HepG2 (cell line): ENCODE results near the gene MUC6. TPM values are rescaled to one million over a fixed set of nuclear protein-coding genes. Genes with fewer than 3 reads are reported as not detected.

ENCODE experiments used
- ATAC-seq: fragments of 200-7000 bp; cut with Tn5 transposase; 3 replicates; pipeline ENCODE4 v1.9.1; 2020; ENCODE audit warnings: mild to moderate bottlenecking, moderate library complexity
- BruUV-seq: library from RNA; stranded (reverse); fragments of 400-500 nt; replicated peaks from 2 replicates; lab custom pipeline; 2021; lab: Mats Ljungman, UMichigan
- CTCF ChIA-PET: fragments of 300-600 bp; formaldehyde crosslinking; extraction: SDS; loops from one replicate; lab custom pipeline; 2021; ENCODE audit warnings: low total read pairs, inconsistent platforms, low intra/inter-chr PET ratio; lab: Yijun Ruan, JAX
- POLR2A ChIA-PET: fragments of 350-600 bp; sonication (Branson Sonifier 250); formaldehyde crosslinking; loops from one replicate; lab custom pipeline; 2020; ENCODE audit warnings: antibody characterized with exemption, inconsistent platforms; lab: Yijun Ruan, JAX
- DNase-seq: peaks from one replicate; pipeline ENCODE4 v3.0.0-alpha.2; 2015; ENCODE audit warnings: low spot score
- FAIRE-seq: peaks from 3 replicates; lab custom pipeline; 2011; peaks lifted over from hg19 to GRCh38; lab: Jason Lieb, UNC
- H2AFZ ChIP-seq: one replicate; pipeline ENCODE4 v1.6.1; 2011; ENCODE audit warnings: low read length, inconsistent platforms
- H3K27ac ChIP-seq: fragments of 300-600 bp; 3 replicates; pipeline ENCODE4 v1.8.0; 2011; ENCODE audit warnings: mixed run types, mild to moderate bottlenecking, mixed read lengths, low read length, inconsistent platforms; ENCODE audit not compliant: insufficient read depth; ENCODE audit errors: extremely low read length
- H3K27me3 ChIP-seq, 2 experiments: fragments of 200-600 bp in 1 of 2; 2 replicates in 1 of 2; 3 replicates in 1 of 2; pipeline versions ENCODE4 v1.6.0 to v1.8.0; 2011; ENCODE audit warnings: low read length in 2 of 2, mild to moderate bottlenecking in 2 of 2, moderate library complexity in 2 of 2, inconsistent platforms in 1 of 2; ENCODE audit not compliant: insufficient read depth in 2 of 2, control insufficient read depth in 1 of 2
- H3K36me3 ChIP-seq, 2 experiments: fragments of 200-600 bp in 1 of 2; replicated peaks in 1 of 2; 2 replicates in 1 of 2; 3 replicates in 1 of 2; pipeline versions ENCODE4 v1.5.1 to v1.8.0; 2011; ENCODE audit warnings: low read length in 2 of 2, inconsistent platforms in 1 of 2; ENCODE audit not compliant: insufficient read depth in 2 of 2, control insufficient read depth in 1 of 2
- H3K4me1 ChIP-seq: 2 replicates; pipeline ENCODE4 v1.5.1; 2012; ENCODE audit warnings: low read length, inconsistent platforms; ENCODE audit not compliant: insufficient read depth
- H3K4me2 ChIP-seq: 2 replicates; pipeline ENCODE4 v1.6.0; 2011; ENCODE audit warnings: low read depth, low read length, inconsistent platforms
- H3K4me3 ChIP-seq, 3 experiments: fragments of 200-600 bp in 1 of 3; sonication (generic), shearing (Covaris generic) in 1 of 3; replicated peaks in 1 of 3; 2 replicates each; pipeline ENCODE4 v1.5.1; 2011 to 2016; ENCODE audit warnings: low read length in 3 of 3, inconsistent platforms in 2 of 3, low read depth in 2 of 3, mild to moderate bottlenecking in 2 of 3, control low read depth in 1 of 3, mixed read lengths in 1 of 3; ENCODE audit not compliant: insufficient read depth in 1 of 3
- H3K79me2 ChIP-seq: one replicate; pipeline ENCODE4 v1.6.1; 2011; ENCODE audit warnings: low read length, inconsistent platforms; ENCODE audit not compliant: insufficient read depth
- H3K9ac ChIP-seq: 2 replicates; pipeline ENCODE4 v1.6.0; 2011; ENCODE audit warnings: mild to moderate bottlenecking, low read depth, low read length, inconsistent platforms; ENCODE audit not compliant: insufficient read depth
- H3K9me3 ChIP-seq: 2 replicates; pipeline ENCODE4 v1.5.1; 2012; ENCODE audit warnings: mild to moderate bottlenecking, low read length
- H4K20me1 ChIP-seq: 2 replicates; pipeline ENCODE4 v1.6.0; 2011; ENCODE audit warnings: inconsistent platforms, mild to moderate bottlenecking, low read length, moderate library complexity; ENCODE audit not compliant: insufficient read depth
- CHCHD3 ChIP-seq: sonication (generic); formaldehyde crosslinking; IDR thresholded peaks from 2 replicates; pipeline ENCODE4 v1.8.0; 2022; ENCODE audit warnings: mild to moderate bottlenecking, missing genetic modification reagents, moderate library complexity
- FOXP1 ChIP-seq, 2 experiments: fragments of 450-650 bp in 1 of 2; IDR thresholded peaks; 2 replicates each; pipeline ENCODE4 v1.6.1; 2017 to 2018; ENCODE audit warnings: antibody characterized with exemption in 1 of 2
- ISX ChIP-seq: sonication (generic); formaldehyde crosslinking; conservative IDR thresholded peaks from 2 replicates; pipeline ENCODE4 v1.5.0; 2020; ENCODE audit warnings: missing genetic modification reagents
- KLF11 ChIP-seq: IDR thresholded peaks from 2 replicates; pipeline ENCODE4 v1.6.1; 2016; ENCODE audit warnings: missing compliant biosample characterization
- ZNF274 ChIP-seq: sonication (generic); formaldehyde crosslinking; IDR thresholded peaks from 2 replicates; pipeline ENCODE4 v1.5.1; 2020; ENCODE audit warnings: mild to moderate bottlenecking, missing genetic modification reagents
- ZNF451 ChIP-seq: sonication (generic); formaldehyde crosslinking; IDR thresholded peaks from 2 replicates; pipeline ENCODE4 v1.5.0; 2020; ENCODE audit warnings: mild to moderate bottlenecking, missing genetic modification reagents
- ZNF557 ChIP-seq: sonication (generic); formaldehyde crosslinking; IDR thresholded peaks from 2 replicates; pipeline ENCODE4 v1.4.0; 2020; ENCODE audit warnings: missing genetic modification reagents
- whole genome bisulfite sequencing: methylation state at CpG from one replicate; pipeline ENCODE4 v1.1.6; 2017; ENCODE audit warnings: low lambda C conversion rate; 5-methylcytosine and 5-hydroxymethylcytosine counted together
- in situ Hi-C: cut with HindIII; loops from 2 replicates; pipeline ENCODE4 v1.10.0; 2017; ENCODE audit warnings: low pct_unique_long_range_greater_than_20kb; ENCODE audit not compliant: extremely low pct_ligation_motif_present
- intact Hi-C: fragments of 100-400 bp; cut with micrococcal nuclease; formaldehyde crosslinking; loops from one replicate; pipeline ENCODE4 v1.10.0; 2022; ENCODE audit not compliant: unreplicated experiment
- polyA plus RNA-seq, 8 experiments: library from polyadenylated mRNA; depleted of rRNA in 3 of 8; stranded (reverse) in 7 of 8; unstranded in 1 of 8; fragments of >200 nt; fragmentation: Illumina TruSeq in 4 of 8; extraction: Trizol in 4 of 8; gene quantifications; 2 replicates each; pipeline versions ENCODE4 v1.2.1 to v1.2.3, GENCODE V29; 2011 to 2016; ENCODE audit warnings: low read depth in 4 of 8, missing spikeins in 1 of 8, mixed read lengths in 1 of 8; ENCODE audit not compliant: insufficient read depth in 1 of 8
- total RNA-seq, 5 experiments: library from RNA; depleted of rRNA; stranded (reverse); fragments of >200 nt; fragmentation: Illumina TruSeq; extraction: Trizol; gene quantifications; 2 replicates each; pipeline ENCODE4 v1.2.3, GENCODE V29; 2016; ENCODE audit warnings: low read depth in 1 of 5
- TF ChIP-seq, protein P1 (sequence below): sonication (generic); formaldehyde crosslinking; IDR thresholded peaks from 2 replicates; pipeline ENCODE4 v1.8.1; 2023; ENCODE audit warnings: missing genetic modification reagents, inconsistent platforms, borderline replicate concordance
- TF ChIP-seq, protein P2 (sequence below): sonication (generic); formaldehyde crosslinking; IDR thresholded peaks from 2 replicates; pipeline ENCODE4 v1.4.0; 2020; ENCODE audit warnings: missing genetic modification reagents
- TF ChIP-seq, protein P3 (sequence below): sonication (generic); formaldehyde crosslinking; IDR thresholded peaks from 2 replicates; pipeline ENCODE4 v1.4.0; 2020; ENCODE audit warnings: missing genetic modification reagents
- TF ChIP-seq, protein P4 (sequence below): sonication (generic); formaldehyde crosslinking; IDR thresholded peaks from 2 replicates; pipeline ENCODE4 v1.8.0; 2022; ENCODE audit warnings: missing genetic modification reagents, low read depth, mild to moderate bottlenecking, borderline replicate concordance

Gene MUC6
- total and polyA plus RNA-seq, 2 of the 13 experiments (the other 11 are each of a cell fraction or from before 2014, with no cell fraction given), result not detected

DNA sequence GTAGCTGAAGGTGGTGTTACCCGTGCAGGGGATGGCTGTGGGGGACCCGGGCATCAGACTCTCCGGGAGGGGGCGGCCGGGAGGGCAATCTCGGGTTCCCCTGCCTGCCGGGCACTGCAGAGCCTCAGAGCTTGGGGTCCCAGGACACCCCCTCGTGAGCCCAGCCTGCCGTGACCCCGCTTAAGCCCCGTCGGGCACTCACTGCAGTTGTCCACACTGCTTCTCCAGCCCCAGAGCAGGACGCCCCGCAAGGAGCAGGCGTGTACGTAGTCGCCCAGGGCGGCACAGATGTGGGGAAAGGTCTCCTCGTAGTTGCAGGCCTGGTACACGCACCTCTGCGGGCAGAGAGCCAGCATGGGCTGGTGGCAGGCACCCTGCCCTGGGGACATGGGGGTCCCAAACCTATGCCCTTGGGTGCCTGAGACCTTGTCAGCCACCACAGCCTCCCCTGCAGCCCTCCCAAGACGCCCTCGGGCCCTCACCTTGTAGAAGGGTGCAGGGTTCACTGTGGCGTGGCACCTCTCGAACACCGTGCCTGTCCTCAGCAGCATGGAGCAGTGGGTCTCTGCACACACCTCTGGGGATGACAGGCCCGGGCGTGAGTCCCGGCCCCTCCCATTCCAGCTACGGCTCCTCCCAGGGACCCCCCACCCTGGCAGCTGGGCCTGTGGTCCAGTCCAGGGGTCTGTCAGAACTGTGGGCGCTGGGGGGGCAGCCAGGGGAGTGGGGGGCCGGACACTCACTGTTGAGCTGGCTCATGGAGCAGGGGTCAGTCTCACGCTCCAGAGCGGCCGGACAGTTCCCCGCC lies 8.8 kb downstream of the MUC6 start (continued):
- no peak for TF ChIP-seq ISX (CRISPR knock-in tag)
- TF ChIP-seq, protein P1, sequence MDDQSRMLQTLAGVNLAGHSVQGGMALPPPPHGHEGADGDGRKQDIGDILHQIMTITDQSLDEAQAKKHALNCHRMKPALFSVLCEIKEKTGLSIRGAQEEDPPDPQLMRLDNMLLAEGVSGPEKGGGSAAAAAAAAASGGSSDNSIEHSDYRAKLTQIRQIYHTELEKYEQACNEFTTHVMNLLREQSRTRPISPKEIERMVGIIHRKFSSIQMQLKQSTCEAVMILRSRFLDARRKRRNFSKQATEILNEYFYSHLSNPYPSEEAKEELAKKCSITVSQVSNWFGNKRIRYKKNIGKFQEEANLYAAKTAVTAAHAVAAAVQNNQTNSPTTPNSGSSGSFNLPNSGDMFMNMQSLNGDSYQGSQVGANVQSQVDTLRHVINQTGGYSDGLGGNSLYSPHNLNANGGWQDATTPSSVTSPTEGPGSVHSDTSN, result no peak
- no peak for TF ChIP-seq ZNF274 (CRISPR knock-in tag)

DNA sequence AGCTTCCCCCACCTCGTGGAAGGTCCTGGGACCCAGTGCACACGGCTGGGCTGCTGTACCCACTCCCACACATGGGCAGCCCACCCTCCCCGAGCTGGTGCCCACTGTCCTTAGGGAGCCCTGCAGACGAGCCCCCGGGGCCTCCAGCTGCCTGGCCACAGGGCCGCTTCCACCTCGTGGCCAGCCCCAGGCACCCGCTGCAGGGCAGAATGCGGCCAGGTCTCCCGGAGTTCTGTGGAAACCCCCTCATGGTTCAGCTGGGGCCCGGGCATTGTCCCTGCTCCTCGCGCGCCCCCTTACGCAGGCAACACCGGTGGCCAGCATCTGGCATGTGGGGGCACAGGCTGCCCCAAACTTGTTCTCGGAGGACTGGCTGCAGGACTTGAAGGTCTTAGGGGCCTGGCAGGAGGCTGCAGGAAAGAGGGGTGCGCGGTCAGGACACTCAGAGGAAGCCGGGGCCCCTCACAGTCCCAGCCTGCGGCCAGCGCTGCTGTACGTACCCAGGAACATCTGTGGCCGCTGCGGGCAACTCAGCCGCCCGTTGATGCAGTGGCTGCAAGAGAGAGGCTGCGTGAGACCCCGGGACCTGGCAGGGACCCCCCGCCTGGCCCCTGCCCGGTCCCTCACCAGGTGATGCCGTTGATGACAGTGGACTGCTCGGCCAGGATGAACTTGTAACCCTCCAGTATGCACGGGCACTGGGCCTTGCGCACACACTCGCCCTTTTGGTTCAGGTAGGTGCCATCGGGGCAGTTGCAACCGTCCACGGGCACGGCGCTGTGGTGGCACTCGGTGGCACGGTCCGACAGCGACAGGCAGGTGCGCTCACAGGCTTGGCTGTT lies 9.7 kb downstream of the MUC6 start:
- POLR2A ChIA-PET, result no interaction called here

More for the DNA sequence above, 9.7 kb downstream of the MUC6 start:
- DNase-seq, result no peak
- CTCF ChIA-PET, result no interaction called here
- intact Hi-C loops (no loop called here), in situ Hi-C loops (no loop called here)
- Histone ChIP-seq H3K79me2 (no peaks in the 10 kb centered on the region), H3K9me3 (no peaks in the 10 kb centered on the region), H3K27me3 (peaks cover 16 to 39% of the 10 kb centered on the region in 2 experiments; a peak in 4 of 5 replicates), H2AFZ (no peak overlapping the region), H4K20me1 (no peaks in the 10 kb centered on the region), H3K27ac (no peak overlapping the region), H3K4me3 (no peak overlapping the region), H3K4me1 (peaks cover 7% of the 10 kb centered on the region; the same call in 1 of the 2 replicates), H3K4me2 (no peak overlapping the region), H3K36me3 (no peaks in the 10 kb centered on the region), H3K9ac (no peak overlapping the region)
- no peak for ATAC-seq
- TF ChIP-seq KLF11 (no peak), ZNF451 (CRISPR knock-in tag) (no peak), FOXP1 (IDR thresholded peaks at IDR 0.05) (no peak), FOXP1 (CRISPR knock-in tag; IDR thresholded peaks at IDR 0.05) (no peak), CHCHD3 (CRISPR knock-in tag) (no peak), ZNF557 (no peak)
- TF ChIP-seq, protein P2, sequence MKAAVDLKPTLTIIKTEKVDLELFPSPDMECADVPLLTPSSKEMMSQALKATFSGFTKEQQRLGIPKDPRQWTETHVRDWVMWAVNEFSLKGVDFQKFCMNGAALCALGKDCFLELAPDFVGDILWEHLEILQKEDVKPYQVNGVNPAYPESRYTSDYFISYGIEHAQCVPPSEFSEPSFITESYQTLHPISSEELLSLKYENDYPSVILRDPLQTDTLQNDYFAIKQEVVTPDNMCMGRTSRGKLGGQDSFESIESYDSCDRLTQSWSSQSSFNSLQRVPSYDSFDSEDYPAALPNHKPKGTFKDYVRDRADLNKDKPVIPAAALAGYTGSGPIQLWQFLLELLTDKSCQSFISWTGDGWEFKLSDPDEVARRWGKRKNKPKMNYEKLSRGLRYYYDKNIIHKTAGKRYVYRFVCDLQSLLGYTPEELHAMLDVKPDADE, result no peak
- TF ChIP-seq, protein P3, sequence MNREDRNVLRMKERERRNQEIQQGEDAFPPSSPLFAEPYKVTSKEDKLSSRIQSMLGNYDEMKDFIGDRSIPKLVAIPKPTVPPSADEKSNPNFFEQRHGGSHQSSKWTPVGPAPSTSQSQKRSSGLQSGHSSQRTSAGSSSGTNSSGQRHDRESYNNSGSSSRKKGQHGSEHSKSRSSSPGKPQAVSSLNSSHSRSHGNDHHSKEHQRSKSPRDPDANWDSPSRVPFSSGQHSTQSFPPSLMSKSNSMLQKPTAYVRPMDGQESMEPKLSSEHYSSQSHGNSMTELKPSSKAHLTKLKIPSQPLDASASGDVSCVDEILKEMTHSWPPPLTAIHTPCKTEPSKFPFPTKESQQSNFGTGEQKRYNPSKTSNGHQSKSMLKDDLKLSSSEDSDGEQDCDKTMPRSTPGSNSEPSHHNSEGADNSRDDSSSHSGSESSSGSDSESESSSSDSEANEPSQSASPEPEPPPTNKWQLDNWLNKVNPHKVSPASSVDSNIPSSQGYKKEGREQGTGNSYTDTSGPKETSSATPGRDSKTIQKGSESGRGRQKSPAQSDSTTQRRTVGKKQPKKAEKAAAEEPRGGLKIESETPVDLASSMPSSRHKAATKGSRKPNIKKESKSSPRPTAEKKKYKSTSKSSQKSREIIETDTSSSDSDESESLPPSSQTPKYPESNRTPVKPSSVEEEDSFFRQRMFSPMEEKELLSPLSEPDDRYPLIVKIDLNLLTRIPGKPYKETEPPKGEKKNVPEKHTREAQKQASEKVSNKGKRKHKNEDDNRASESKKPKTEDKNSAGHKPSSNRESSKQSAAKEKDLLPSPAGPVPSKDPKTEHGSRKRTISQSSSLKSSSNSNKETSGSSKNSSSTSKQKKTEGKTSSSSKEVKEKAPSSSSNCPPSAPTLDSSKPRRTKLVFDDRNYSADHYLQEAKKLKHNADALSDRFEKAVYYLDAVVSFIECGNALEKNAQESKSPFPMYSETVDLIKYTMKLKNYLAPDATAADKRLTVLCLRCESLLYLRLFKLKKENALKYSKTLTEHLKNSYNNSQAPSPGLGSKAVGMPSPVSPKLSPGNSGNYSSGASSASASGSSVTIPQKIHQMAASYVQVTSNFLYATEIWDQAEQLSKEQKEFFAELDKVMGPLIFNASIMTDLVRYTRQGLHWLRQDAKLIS, result no peak
- TF ChIP-seq, protein P4, sequence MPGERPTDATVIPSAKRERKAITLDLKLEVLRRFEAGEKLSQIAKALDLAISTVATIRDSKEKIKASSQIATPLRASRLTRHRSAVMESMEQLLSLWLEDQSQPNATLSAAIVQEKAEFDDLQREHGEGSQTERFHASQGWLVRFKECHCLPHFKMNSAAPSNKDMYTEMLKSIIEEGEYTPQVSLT (CRISPR knock-in tag), result no peak
- WGBS, result 69% methylated on average over 17 of the region's 46 CpGs
- BruUV-seq, result no TSS peak
- FAIRE-seq, result no peak
